ENCODE data around the gene LETM1. TPM values are rescaled to one million over a fixed set of nuclear protein-coding genes. Genes with fewer than 3 reads are reported as not detected.

The LETM1 gene
- total and polyA plus RNA-seq, 2 of the 13 experiments (the other 11 are each of a cell fraction or from before 2014, with no cell fraction given): 9.7 to 41.6 TPM

- TF ChIP-seq ZNF839 (CRISPR knock-in tag; IDR thresholded peaks at IDR 0.05; ENCODE audit: borderline replicate concordance) (no peak), RELA (CRISPR knock-in tag; IDR thresholded peaks at IDR 0.05) (no peak), ZKSCAN5 (CRISPR knock-in tag; IDR thresholded peaks at IDR 0.05) (no peak), ZSCAN5A (CRISPR knock-in tag; IDR thresholded peaks at IDR 0.05; ENCODE audit: borderline replicate concordance) (no peak), NCOR1 (IDR thresholded peaks at IDR 0.05; ENCODE audit: borderline replicate concordance, low read length) (no peak), PHF20 (CRISPR knock-in tag; IDR thresholded peaks at IDR 0.05) (no peak), TMF1 (CRISPR knock-in tag; IDR thresholded peaks at IDR 0.05; ENCODE audit: low read depth) (no peak), ZNF326 (CRISPR knock-in tag; IDR thresholded peaks at IDR 0.05; ENCODE audit: borderline replicate concordance) (no peak), CERS6 (CRISPR knock-in tag; IDR thresholded peaks at IDR 0.05) (no peak), BRCA1 (CRISPR knock-in tag; IDR thresholded peaks at IDR 0.05) (no peak), MAZ (IDR thresholded peaks at IDR 0.05; ENCODE audit: borderline replicate concordance, low read depth, low read length) (no peak), MAZ (CRISPR knock-in tag; IDR thresholded peaks at IDR 0.05; ENCODE audit: low read depth) (no peak), DR1 (CRISPR knock-in tag; IDR thresholded peaks at IDR 0.05) (no peak), GATAD2A (CRISPR knock-in tag; IDR thresholded peaks at IDR 0.05) (peak; percentile 47; the same call in 1 of the 2 replicates), TOPORS (CRISPR knock-in tag; IDR thresholded peaks at IDR 0.05) (no peak), ZNF577 (CRISPR knock-in tag; IDR thresholded peaks at IDR 0.05; ENCODE audit: borderline replicate concordance, low read depth) (no peak), ZNF883 (CRISPR knock-in tag; IDR thresholded peaks at IDR 0.05; ENCODE audit: not compliant biosample characterization) (peak; percentile 6), NFE2L1 (CRISPR knock-in tag; IDR thresholded peaks at IDR 0.05; ENCODE audit: borderline replicate concordance) (no peak)
- TF ChIP-seq, protein P1, sequence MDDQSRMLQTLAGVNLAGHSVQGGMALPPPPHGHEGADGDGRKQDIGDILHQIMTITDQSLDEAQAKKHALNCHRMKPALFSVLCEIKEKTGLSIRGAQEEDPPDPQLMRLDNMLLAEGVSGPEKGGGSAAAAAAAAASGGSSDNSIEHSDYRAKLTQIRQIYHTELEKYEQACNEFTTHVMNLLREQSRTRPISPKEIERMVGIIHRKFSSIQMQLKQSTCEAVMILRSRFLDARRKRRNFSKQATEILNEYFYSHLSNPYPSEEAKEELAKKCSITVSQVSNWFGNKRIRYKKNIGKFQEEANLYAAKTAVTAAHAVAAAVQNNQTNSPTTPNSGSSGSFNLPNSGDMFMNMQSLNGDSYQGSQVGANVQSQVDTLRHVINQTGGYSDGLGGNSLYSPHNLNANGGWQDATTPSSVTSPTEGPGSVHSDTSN (CRISPR knock-in tag; IDR thresholded peaks at IDR 0.05; ENCODE audit: borderline replicate concordance): no peak
- TF ChIP-seq, protein P2, sequence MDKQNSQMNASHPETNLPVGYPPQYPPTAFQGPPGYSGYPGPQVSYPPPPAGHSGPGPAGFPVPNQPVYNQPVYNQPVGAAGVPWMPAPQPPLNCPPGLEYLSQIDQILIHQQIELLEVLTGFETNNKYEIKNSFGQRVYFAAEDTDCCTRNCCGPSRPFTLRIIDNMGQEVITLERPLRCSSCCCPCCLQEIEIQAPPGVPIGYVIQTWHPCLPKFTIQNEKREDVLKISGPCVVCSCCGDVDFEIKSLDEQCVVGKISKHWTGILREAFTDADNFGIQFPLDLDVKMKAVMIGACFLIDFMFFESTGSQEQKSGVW (CRISPR knock-in tag; IDR thresholded peaks at IDR 0.05; ENCODE audit: borderline replicate concordance): no peak
- TF ChIP-seq, protein P3, sequence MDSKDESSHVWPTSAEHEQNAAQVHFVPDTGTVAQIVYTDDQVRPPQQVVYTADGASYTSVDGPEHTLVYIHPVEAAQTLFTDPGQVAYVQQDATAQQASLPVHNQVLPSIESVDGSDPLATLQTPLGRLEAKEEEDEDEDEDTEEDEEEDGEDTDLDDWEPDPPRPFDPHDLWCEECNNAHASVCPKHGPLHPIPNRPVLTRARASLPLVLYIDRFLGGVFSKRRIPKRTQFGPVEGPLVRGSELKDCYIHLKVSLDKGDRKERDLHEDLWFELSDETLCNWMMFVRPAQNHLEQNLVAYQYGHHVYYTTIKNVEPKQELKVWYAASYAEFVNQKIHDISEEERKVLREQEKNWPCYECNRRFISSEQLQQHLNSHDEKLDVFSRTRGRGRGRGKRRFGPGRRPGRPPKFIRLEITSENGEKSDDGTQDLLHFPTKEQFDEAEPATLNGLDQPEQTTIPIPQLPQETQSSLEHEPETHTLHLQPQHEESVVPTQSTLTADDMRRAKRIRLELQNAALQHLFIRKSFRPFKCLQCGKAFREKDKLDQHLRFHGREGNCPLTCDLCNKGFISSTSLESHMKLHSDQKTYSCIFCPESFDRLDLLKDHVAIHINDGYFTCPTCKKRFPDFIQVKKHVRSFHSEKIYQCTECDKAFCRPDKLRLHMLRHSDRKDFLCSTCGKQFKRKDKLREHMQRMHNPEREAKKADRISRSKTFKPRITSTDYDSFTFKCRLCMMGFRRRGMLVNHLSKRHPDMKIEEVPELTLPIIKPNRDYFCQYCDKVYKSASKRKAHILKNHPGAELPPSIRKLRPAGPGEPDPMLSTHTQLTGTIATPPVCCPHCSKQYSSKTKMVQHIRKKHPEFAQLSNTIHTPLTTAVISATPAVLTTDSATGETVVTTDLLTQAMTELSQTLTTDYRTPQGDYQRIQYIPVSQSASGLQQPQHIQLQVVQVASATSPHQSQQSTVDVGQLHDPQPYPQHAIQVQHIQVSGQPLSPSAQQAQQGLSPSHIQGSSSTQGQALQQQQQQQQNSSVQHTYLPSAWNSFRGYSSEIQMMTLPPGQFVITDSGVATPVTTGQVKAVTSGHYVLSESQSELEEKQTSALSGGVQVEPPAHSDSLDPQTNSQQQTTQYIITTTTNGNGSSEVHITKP (CRISPR knock-in tag; IDR thresholded peaks at IDR 0.05; ENCODE audit: low read depth): no peak
Observed at GRCh38 chr4:1864076-1865008, 8.4 kb upstream of the LETM1 start (continued).
